Measurements from ENCODE around the gene C11orf71. TPM values are rescaled to one million over a fixed set of nuclear protein-coding genes. Genes with fewer than 3 reads are reported as not detected.
A peak's percentile ranks its signal among the peaks of the same experiment; 100 is the strongest.

The C11orf71 gene
- total RNA-seq, 3 donors from 2014 or later: 6.5 to 8.9 (median 8.2) TPM

DNA sequence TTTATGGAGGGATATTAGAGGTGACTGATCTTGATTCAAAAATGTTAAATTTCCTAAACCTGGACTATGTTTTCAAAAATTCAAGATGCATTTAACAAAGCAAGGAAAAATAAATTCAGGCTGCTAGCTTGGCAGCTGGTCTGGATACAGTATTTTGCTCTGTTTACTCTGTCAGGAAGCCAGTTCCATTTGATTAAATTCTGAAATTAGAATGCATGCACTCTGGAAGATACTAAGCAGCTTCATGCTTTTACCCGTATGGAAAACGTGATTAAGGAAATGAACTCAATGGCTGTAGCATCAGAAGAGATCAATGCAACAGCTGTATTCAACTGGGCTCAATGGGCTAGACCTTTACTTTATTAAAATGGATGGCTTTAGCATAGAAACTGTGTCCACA lies 14.2 kb downstream of the C11orf71 start:
- H3K4me3 Mint-ChIP-seq: no peak overlapping the region
- DNase-seq (no peak), ATAC-seq (no peak)
- H3K36me3 Mint-ChIP-seq (ENCODE audit: insufficient read depth): no peaks in the 10 kb centered on the region
- H3K4me1 Mint-ChIP-seq (ENCODE audit: low read depth): no peaks in the 10 kb centered on the region
- H3K27me3 Mint-ChIP-seq (ENCODE audit: low read depth): peaks cover 5% of the 10 kb centered on the region
- H3K9me3 Mint-ChIP-seq: no peaks in the 10 kb centered on the region

GRCh38 chr11:114384487-114384886 lies 15.8 kb downstream of the C11orf71 start:
- Mint-ChIP-seq H3K4me1 (ENCODE audit: low read depth) (peaks cover 8% of the 10 kb centered on the region), H3K9me3 (no peaks in the 10 kb centered on the region), H3K36me3 (ENCODE audit: insufficient read depth) (no peaks in the 10 kb centered on the region), H3K27me3 (ENCODE audit: low read depth) (peaks cover 8% of the 10 kb centered on the region), H3K4me3 (no peak overlapping the region)
- DNase-seq (no peak), ATAC-seq (peak; percentile 21 to 46)

DNA sequence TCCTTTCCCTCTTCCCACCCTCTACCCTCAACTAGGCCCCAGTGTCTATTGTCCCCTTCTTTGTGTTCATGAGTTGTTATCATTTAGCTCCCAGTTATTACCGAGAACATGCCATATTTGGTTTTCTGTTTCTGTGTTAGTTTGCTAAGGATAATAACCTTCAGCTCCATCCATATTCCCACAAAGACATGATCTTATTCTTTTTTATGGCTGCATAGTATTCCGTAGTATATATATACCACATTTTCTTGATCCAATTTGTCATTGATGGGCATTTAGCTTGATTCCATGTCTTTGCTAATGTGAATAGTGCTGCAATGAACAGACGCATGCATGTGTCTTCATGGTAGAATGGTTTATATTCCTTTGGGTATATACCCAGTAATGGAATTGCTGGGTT lies 17.8 kb downstream of the C11orf71 start:
- Mint-ChIP-seq H3K27me3 (ENCODE audit: low read depth) (peaks cover 10% of the 10 kb centered on the region), H3K4me3 (no peak overlapping the region), H3K4me1 (ENCODE audit: low read depth) (peaks cover 8% of the 10 kb centered on the region), H3K36me3 (ENCODE audit: insufficient read depth) (no peaks in the 10 kb centered on the region), H3K9me3 (no peaks in the 10 kb centered on the region)
- DNase-seq: no peak
- ATAC-seq: no peak

DNA sequence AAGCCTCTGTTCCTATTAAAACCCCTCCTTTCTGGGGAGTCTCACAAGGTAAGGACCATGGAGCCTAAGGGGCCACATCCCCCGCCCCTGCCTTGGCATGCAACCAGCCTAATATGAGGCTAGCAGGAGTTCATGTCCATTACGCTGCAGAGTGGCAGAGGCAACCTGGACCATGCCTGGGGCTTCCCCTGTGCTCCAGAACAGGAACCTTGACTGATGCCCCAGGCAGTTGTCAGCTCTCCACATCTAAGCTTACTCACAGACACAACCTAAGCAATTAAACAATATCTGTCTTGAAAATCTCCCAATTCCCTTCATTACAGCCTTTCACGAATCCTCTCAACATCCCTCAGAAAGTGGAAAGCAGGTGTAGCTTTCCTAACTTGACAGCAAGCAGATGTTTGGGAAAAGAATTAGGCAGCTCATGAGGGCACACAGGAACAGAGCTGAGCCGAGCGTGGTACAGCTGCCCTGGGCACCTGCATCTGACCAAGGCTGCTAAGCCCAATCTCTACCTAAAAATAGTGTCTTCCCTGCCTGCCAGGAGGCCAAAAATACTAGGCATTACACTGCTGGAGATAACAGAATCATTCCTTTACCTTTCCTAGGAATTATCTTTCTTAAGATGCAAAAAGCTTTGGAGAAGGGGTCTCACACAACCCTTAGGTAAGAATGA lies 20.8 kb downstream of the C11orf71 start:
- Mint-ChIP-seq H3K4me1 (ENCODE audit: low read depth) (peaks cover 8% of the 10 kb centered on the region), H3K9me3 (no peaks in the 10 kb centered on the region), H3K27me3 (ENCODE audit: low read depth) (peaks cover 18% of the 10 kb centered on the region), H3K4me3 (no peak overlapping the region), H3K36me3 (ENCODE audit: insufficient read depth) (no peaks in the 10 kb centered on the region)
- no peak for DNase-seq
- ATAC-seq: no peak

DNA sequence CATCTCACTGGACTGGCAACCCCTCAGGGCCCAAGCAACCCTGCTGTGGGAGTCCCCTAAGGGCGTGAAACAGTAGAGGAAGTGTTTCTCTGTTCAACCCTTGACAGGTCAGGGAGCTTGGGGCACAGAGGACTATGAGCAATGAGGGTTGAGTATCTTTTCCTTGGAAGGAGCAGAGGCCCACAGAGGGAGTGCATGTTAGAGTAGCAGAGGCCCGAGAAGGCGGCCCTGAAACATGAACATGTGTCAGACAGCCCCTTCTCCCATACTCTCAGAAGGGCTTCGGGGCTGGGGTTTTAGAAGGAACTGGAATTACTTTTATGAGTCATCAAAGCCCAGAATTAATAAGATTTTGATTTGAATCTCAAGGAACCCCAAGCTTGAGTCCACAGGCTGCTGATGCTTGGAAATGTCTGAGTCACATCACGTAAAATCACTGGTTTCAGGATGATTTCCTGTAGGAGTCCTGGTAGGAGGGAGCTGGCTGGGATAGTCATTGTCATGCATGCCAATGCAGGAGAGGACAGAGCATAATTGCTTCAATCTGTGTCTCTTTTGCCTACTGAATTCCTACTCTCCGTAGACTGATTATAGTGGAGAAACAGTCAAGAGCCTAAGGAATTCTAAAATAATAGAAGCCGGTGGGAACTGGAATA lies 22.6 kb downstream of the C11orf71 start:
- Mint-ChIP-seq H3K36me3 (ENCODE audit: insufficient read depth) (no peaks in the 10 kb centered on the region), H3K27me3 (ENCODE audit: low read depth) (peaks cover 18% of the 10 kb centered on the region), H3K9me3 (no peaks in the 10 kb centered on the region), H3K4me3 (no peak overlapping the region), H3K4me1 (ENCODE audit: low read depth) (peaks cover 8% of the 10 kb centered on the region)
- DNase-seq: no peak
- no peak for ATAC-seq

DNA sequence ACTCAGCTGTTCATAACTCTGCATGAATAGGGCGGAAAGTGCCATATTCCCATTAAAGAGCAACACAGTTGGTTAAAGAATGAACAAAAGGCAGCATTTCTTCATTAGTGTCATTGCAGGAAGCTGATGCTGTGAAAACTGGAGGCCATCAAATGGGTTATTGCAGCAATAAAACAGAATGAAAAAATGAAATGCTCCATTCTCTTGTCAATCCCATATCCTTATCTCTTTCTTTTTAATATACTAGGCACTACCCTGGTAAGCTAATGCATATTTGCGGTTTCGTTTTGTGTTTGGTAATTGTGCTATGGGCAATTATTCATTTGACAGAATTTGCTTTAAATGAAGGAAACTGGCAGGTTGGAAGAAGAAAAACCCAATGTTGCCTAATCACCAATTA lies 25.3 kb downstream of the C11orf71 start:
- Mint-ChIP-seq H3K27me3 (ENCODE audit: low read depth) (peaks cover 18% of the 10 kb centered on the region), H3K4me1 (ENCODE audit: low read depth) (no peaks in the 10 kb centered on the region), H3K36me3 (ENCODE audit: insufficient read depth) (no peaks in the 10 kb centered on the region), H3K9me3 (no peaks in the 10 kb centered on the region), H3K4me3 (no peak overlapping the region)
- no peak for DNase-seq
- no peak for ATAC-seq

GRCh38 chr11:114368918-114369680 lies 31.2 kb downstream of the C11orf71 start:
- Mint-ChIP-seq H3K36me3 (ENCODE audit: insufficient read depth) (no peaks in the 10 kb centered on the region), H3K9me3 (no peaks in the 10 kb centered on the region), H3K27me3 (ENCODE audit: low read depth) (peaks cover 19% of the 10 kb centered on the region), H3K4me3 (no peak overlapping the region), H3K4me1 (ENCODE audit: low read depth) (no peaks in the 10 kb centered on the region)
- no peak for DNase-seq
- no peak for ATAC-seq

DNA sequence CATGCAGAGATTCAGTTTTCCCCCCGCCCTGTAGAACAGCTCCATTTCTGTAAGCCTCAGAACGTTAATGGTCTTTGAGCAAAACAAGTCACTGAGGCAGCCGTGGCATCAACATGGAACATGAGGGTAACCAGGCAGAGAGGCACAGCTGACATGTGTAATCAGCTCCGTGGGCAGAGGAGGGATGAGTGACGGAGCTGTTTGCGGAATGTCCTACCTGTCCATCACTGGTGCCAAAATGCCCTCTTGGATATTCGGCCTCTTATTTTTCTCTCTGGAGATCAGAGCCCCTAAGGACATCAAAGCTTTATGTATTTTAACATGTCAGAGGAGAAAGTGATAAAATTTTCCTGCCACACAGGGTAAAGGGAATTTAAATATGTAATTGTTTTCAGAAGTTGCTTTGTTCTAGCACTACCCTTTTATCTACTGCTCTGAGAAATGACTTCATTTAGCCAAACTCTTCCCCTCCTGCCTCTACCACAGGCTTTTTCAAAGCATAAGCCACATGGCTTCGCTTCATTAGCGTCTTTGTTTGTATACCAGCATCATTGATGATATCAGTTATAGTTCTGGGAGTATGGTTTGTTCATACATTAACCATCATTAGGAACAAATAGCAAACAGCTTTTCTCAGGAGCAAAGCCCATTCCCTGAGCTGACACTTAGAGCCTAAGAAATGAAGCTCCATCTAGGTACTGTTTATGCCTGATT lies 32.9 kb downstream of the C11orf71 start:
- no peaks in the 10 kb centered on the region for H3K4me1 Mint-ChIP-seq (ENCODE audit: low read depth)
- DNase-seq (no peak), ATAC-seq (no peak)
- no peaks in the 10 kb centered on the region for H3K36me3 Mint-ChIP-seq (ENCODE audit: insufficient read depth)
- H3K9me3 Mint-ChIP-seq: no peaks in the 10 kb centered on the region
- no peak overlapping the region for H3K4me3 Mint-ChIP-seq
- peaks cover 23% of the 10 kb centered on the region for H3K27me3 Mint-ChIP-seq (ENCODE audit: low read depth)

- H3K4me3 Mint-ChIP-seq: no peak overlapping the region
Observed at GRCh38 chr11:114366331-114367243, 33.7 kb downstream of the C11orf71 start.

DNA sequence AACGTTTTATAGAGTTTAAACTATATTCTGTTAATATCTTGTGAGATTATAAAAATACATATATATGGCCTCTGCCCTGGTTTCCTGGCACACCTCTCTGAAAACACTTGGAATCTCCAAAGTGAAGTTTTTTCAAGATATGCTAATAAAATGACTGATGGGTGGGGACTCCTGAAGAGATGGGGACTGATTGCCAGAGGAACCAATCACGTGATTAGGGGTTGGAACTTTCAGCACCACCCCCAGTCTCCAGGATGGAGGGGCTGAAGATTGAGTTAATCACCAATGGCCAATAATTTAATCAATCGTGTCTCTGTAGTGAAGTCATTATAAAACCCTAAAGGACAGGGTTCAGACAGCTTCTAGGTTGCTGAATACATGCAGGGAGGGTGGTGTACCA lies 37.4 kb downstream of the C11orf71 start:
- Mint-ChIP-seq H3K4me1 (ENCODE audit: low read depth) (no peaks in the 10 kb centered on the region), H3K4me3 (no peak overlapping the region), H3K36me3 (ENCODE audit: insufficient read depth) (no peaks in the 10 kb centered on the region), H3K27me3 (ENCODE audit: low read depth) (peaks cover 15% of the 10 kb centered on the region), H3K9me3 (no peaks in the 10 kb centered on the region)
- ATAC-seq (no peak), DNase-seq (no peak)

More at GRCh38 chr11:114366331-114367243, 33.7 kb downstream of the C11orf71 start:
- Mint-ChIP-seq H3K36me3 (ENCODE audit: insufficient read depth) (no peaks in the 10 kb centered on the region), H3K27me3 (ENCODE audit: low read depth) (peaks cover 20% of the 10 kb centered on the region), H3K4me1 (ENCODE audit: low read depth) (no peaks in the 10 kb centered on the region), H3K9me3 (no peaks in the 10 kb centered on the region)
- no peak for ATAC-seq
- DNase-seq: no peak

DNA sequence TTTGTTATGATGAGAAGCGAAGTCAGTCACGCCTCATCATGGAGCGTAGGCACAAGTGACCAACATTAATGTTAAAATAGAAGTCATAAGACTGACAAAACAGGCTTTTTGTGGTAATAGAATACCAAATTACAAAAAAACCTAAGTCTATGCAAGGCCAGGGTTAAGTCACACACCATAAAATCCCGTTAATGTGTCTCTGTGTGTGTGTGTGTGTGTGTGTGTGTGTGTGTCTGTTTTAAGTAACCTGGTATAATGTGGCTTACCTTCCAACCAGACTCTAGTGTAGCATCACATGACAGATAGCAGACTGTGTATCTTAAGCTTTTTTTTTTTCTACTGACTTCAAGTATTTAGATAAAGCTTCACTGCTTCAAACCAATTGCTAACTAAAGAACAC lies 38.0 kb downstream of the C11orf71 start:
- peaks cover 15% of the 10 kb centered on the region for H3K27me3 Mint-ChIP-seq (ENCODE audit: low read depth)
- no peak overlapping the region for H3K4me3 Mint-ChIP-seq
- DNase-seq (no peak), ATAC-seq (no peak)
- no peaks in the 10 kb centered on the region for H3K9me3 Mint-ChIP-seq
- H3K4me1 Mint-ChIP-seq (ENCODE audit: low read depth): no peaks in the 10 kb centered on the region
- H3K36me3 Mint-ChIP-seq (ENCODE audit: insufficient read depth): no peaks in the 10 kb centered on the region

- Mint-ChIP-seq H3K9me3 (no peaks in the 10 kb centered on the region), H3K27me3 (ENCODE audit: low read depth) (peaks cover 4% of the 10 kb centered on the region), H3K36me3 (ENCODE audit: insufficient read depth) (no peaks in the 10 kb centered on the region), H3K4me1 (ENCODE audit: low read depth) (no peaks in the 10 kb centered on the region), H3K4me3 (no peak overlapping the region)
- ATAC-seq (no peak), DNase-seq (no peak)
Observed at GRCh38 chr11:114359342-114359741, 41.0 kb downstream of the C11orf71 start.

DNA sequence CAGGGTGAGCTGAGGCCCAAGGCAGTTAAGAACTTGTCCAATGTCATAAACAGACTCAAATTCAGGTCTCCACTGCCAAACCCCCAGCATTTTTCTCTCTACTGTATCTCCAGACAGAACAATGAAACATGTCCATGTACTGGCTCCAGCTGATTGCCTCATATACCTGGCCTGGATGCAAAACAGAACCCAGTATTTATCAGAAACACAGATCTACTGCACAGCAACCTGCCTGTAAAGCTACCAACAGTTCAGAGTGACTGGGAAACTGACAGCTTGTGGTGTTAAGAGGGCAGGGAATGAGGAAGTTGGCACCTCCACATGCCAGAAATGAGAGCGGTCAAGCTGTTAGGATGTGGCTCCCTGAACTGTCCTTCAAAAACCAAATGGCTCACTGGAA lies 41.6 kb downstream of the C11orf71 start:
- Mint-ChIP-seq H3K4me1 (ENCODE audit: low read depth) (no peaks in the 10 kb centered on the region), H3K36me3 (ENCODE audit: insufficient read depth) (no peaks in the 10 kb centered on the region), H3K4me3 (no peak overlapping the region), H3K27me3 (ENCODE audit: low read depth) (peaks cover 4% of the 10 kb centered on the region), H3K9me3 (no peaks in the 10 kb centered on the region)
- DNase-seq: no peak
- no peak for ATAC-seq

All from activated T-cell treated with anti-CD3 and anti-CD28 coated beads, Interleukin-2, amount 50 U/mL, for 4 hours (primary cell).